IMR-90 (cell line): ENCODE results near the gene DCAF5. TPM values are rescaled to one million over a fixed set of nuclear protein-coding genes. Genes with fewer than 3 reads are reported as not detected.

Experiments used
- ATAC-seq: fragments of 200-7000 bp; cut with Tn5 transposase; 2 replicates; pipeline ENCODE4 v1.9.1; 2020; ENCODE audit warnings: low read depth, mild to moderate bottlenecking, moderate library complexity
- BruUV-seq: library from RNA; stranded (reverse); fragments of 400-500 nt; replicated peaks from 2 replicates; lab custom pipeline; 2021; lab: Mats Ljungman, UMichigan
- CTCF ChIA-PET: fragments of 300-600 bp; formaldehyde crosslinking; extraction: SDS; loops from one replicate; lab custom pipeline; 2021; ENCODE audit warnings: antibody characterized with exemption; lab: Yijun Ruan, JAX
- POLR2A ChIA-PET: fragments of 300-600 bp; sonication (Branson Sonifier 250); formaldehyde crosslinking; loops from one replicate; lab custom pipeline; 2022; ENCODE audit warnings: antibody characterized with exemption; ENCODE audit not compliant: unreplicated experiment; lab: Charles Lee
- DNase-seq: peaks from one replicate; pipeline ENCODE4 v3.0.0; 2013
- H2AFZ ChIP-seq: replicated peaks from 2 replicates; pipeline ENCODE3; 2013; ENCODE audit warnings: low read length, mild to moderate bottlenecking; ENCODE audit not compliant: poor library complexity
- H2AK5ac ChIP-seq: 2 replicates; pipeline ENCODE4 v1.6.1; 2013; ENCODE audit warnings: low read depth, low read length, inconsistent platforms
- H2AK9ac ChIP-seq: replicated peaks from 2 replicates; pipeline ENCODE3; 2013; ENCODE audit warnings: mild to moderate bottlenecking, low read depth, low read length, moderate library complexity; ENCODE audit not compliant: poor library complexity
- H2BK120ac ChIP-seq: 2 replicates; pipeline ENCODE4 v1.6.1; 2013; ENCODE audit warnings: low read depth, low read length, inconsistent platforms
- H2BK15ac ChIP-seq: 3 replicates; pipeline ENCODE4 v1.6.1; 2013; ENCODE audit warnings: low read depth, low read length, inconsistent platforms
- H2BK20ac ChIP-seq: 2 replicates; pipeline ENCODE4 v1.6.1; 2013; ENCODE audit warnings: low read depth, mild to moderate bottlenecking, inconsistent platforms, low read length, moderate library complexity
- H2BK5ac ChIP-seq: 2 replicates; pipeline ENCODE4 v1.6.1; 2013; ENCODE audit warnings: mild to moderate bottlenecking, low read depth, low read length, inconsistent platforms; ENCODE audit not compliant: poor library complexity, severe bottlenecking
- H3K14ac ChIP-seq: replicated peaks from 2 replicates; pipeline ENCODE4 v1.6.1; 2013; ENCODE audit warnings: low read depth, low read length, inconsistent platforms
- H3K18ac ChIP-seq: 2 replicates; pipeline ENCODE4 v1.6.1; 2013; ENCODE audit warnings: low read depth, low read length, control low read depth
- H3K23ac ChIP-seq: 2 replicates; pipeline ENCODE4 v1.6.1; 2013; ENCODE audit warnings: low read depth, low read length, inconsistent platforms
- H3K27ac ChIP-seq: 2 replicates; pipeline ENCODE4 v1.5.1; 2013; ENCODE audit warnings: mild to moderate bottlenecking, control low read depth, low read length; ENCODE audit not compliant: insufficient read depth
- H3K27me3 ChIP-seq: 2 replicates; pipeline ENCODE4 v1.6.1; 2013; ENCODE audit warnings: low read length; ENCODE audit not compliant: control insufficient read depth, insufficient read depth
- H3K36me3 ChIP-seq: 2 replicates; pipeline ENCODE4 v1.6.1; 2013; ENCODE audit warnings: low read length, mixed read lengths; ENCODE audit not compliant: control insufficient read depth, insufficient read depth
- H3K4ac ChIP-seq: 2 replicates; pipeline ENCODE4 v1.6.1; 2013; ENCODE audit warnings: low read depth, low read length, inconsistent platforms
- H3K4me1 ChIP-seq: 2 replicates; pipeline ENCODE4 v1.6.1; 2013; ENCODE audit warnings: low read length, mixed read lengths; ENCODE audit not compliant: control insufficient read depth, insufficient read depth
- H3K4me2 ChIP-seq: 2 replicates; pipeline ENCODE4 v1.6.1; 2013; ENCODE audit warnings: low read depth, mild to moderate bottlenecking, control low read depth, low read length, moderate library complexity
- H3K4me3 ChIP-seq: 2 replicates; pipeline ENCODE4 v1.5.1; 2013; ENCODE audit warnings: low read depth, mild to moderate bottlenecking, control low read depth, low read length, moderate library complexity; ENCODE audit not compliant: insufficient read depth
- H3K56ac ChIP-seq: 2 replicates; pipeline ENCODE4 v1.6.1; 2013; ENCODE audit warnings: low read length, inconsistent platforms; ENCODE audit not compliant: insufficient read depth; ENCODE audit errors: extremely low read depth
- H3K79me1 ChIP-seq, 2 experiments: 2 replicates each; pipeline ENCODE4 v1.6.1; 2013; ENCODE audit warnings: low read length in 2 of 2, inconsistent platforms in 1 of 2, low read depth in 1 of 2
- H3K9ac ChIP-seq: 2 replicates; pipeline ENCODE4 v1.6.1; 2013; ENCODE audit warnings: low read depth, low read length, control low read depth
- H3K9me1 ChIP-seq: 2 replicates; pipeline ENCODE4 v1.6.1; 2013; ENCODE audit warnings: low read length, inconsistent platforms; ENCODE audit not compliant: insufficient read depth
- H3K9me3 ChIP-seq: 2 replicates; pipeline ENCODE4 v1.6.1; 2013; ENCODE audit warnings: low read length; ENCODE audit not compliant: control insufficient read depth, insufficient read depth
- H4K20me1 ChIP-seq: 2 replicates; pipeline ENCODE4 v1.6.1; 2013; ENCODE audit warnings: low read length, inconsistent platforms; ENCODE audit not compliant: insufficient read depth
- H4K5ac ChIP-seq: 2 replicates; pipeline ENCODE4 v1.6.1; 2013; ENCODE audit warnings: mild to moderate bottlenecking, low read depth, low read length, control low read depth
- H4K8ac ChIP-seq, 2 experiments: 2 replicates each; pipeline ENCODE4 v1.6.1; 2013; ENCODE audit warnings: low read depth in 2 of 2, low read length in 2 of 2, control low read depth in 1 of 2, inconsistent platforms in 1 of 2
- H4K91ac ChIP-seq: 2 replicates; pipeline ENCODE4 v1.6.1; 2013; ENCODE audit warnings: low read depth, low read length, inconsistent platforms; ENCODE audit not compliant: insufficient read depth
- MAZ ChIP-seq: IDR thresholded peaks from 2 replicates; pipeline ENCODE4 v1.6.1; 2012; ENCODE audit warnings: low read depth, mild to moderate bottlenecking, low read length, improper control_type of control experiment, moderate library complexity, borderline replicate concordance
- RCOR1 ChIP-seq: IDR thresholded peaks from 2 replicates; pipeline ENCODE4 v1.6.1; 2012; ENCODE audit warnings: mild to moderate bottlenecking, low read length, improper control_type of control experiment; ENCODE audit not compliant: insufficient replicate concordance
- SMC3 ChIP-seq: fragments of 150-350 bp; IDR thresholded peaks from 2 replicates; pipeline ENCODE4 v1.6.1; 2016; ENCODE audit warnings: low read depth, mild to moderate bottlenecking, antibody characterized with exemption, low read length, moderate library complexity
- WGBS, 2 experiments: methylation state at CpG; one replicate each; pipeline versions ENCODE4 v1.1.5 to v1.1.7; 2013; ENCODE audit warnings: missing lambda C conversion rate in 2 of 2; ENCODE audit not compliant: insufficient read length in 1 of 2; ENCODE audit errors: extremely low coverage in 2 of 2; 5-methylcytosine and 5-hydroxymethylcytosine counted together
- dilution Hi-C: fragments of 300-500 bp; cut with HindIII; formaldehyde crosslinking; loops from one replicate; pipeline ENCODE4 v1.14.3; 2018; ENCODE audit warnings: low sequenced_read_pairs; ENCODE audit not compliant: unreplicated experiment
- in situ Hi-C: fragments of 300-500 bp; cut with MboI; formaldehyde crosslinking; loops from 3 replicates; pipeline ENCODE4 v1.14.3; 2019; ENCODE audit warnings: low sequenced_read_pairs, inconsistent platforms, mixed read lengths
- intact Hi-C: fragments of 100-400 bp; cut with micrococcal nuclease; formaldehyde crosslinking; loops from 2 replicates; pipeline ENCODE4 v1.10.0; 2022
- polyA plus RNA-seq, 3 experiments: library from polyadenylated mRNA; depleted of rRNA; stranded (reverse); fragments of >200 nt; gene quantifications; 2 replicates each; pipeline ENCODE4 v1.2.3, GENCODE V29; 2012; ENCODE audit warnings: low replicate concordance in 1 of 3
- total RNA-seq: library from RNA; depleted of rRNA; stranded (reverse); fragments of >200 nt; gene quantifications from 2 replicates; pipeline ENCODE4 v1.2.3, GENCODE V29; 2012

DCAF5 gene
- total and polyA plus RNA-seq, 2 of the 4 experiments (the other 2 are of a cell fraction), result 17.6 to 30.4 TPM

DNA sequence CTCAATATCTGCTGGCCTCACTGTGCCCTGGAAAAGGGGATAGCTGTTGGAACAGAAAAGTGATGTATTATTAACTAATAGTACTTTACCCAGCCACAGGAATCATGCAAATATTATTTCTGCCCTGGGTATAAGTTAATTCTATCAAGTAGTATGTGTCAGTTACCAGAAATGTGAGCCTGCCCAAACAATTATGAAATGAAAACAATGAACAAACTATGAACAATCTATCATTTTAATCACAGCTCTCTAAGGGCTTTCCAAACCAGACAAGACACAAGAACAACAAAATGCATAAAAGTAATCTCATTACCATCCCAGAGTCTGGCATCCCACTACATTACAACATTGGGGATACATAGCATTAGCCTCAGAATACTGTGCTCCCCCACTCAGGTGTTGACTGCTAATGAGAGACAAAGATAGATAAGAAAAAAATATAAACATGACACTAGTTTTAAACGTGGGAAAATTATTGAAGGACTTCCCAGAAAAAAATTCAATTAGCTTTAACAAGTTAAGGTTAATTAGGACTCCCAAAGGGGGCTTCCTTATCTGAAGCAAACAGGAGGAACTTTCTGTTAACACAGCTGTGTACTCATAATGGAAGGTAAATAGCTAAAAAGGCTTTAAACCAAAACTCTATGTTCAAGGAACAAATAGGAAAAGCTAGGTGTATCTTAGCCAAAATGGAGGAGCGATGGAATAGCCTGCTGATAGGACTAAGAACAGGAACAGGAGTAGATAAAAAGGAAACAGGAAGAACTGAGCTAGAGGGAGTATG lies 3.3 kb downstream of the DCAF5 start:
- dilution Hi-C loops (no loop called here), in situ Hi-C loops (no loop called here), intact Hi-C loops (no loop called here)
- Histone ChIP-seq H3K9me1 (0 out of 2 replicates have a peak, but pooled peaks cover 8% of the 10 kb centered on the region), H3K4me1 (peaks cover 8% of the 10 kb centered on the region), H2AFZ (no peak overlapping the region), H3K4me3 (no peak overlapping the region), H3K18ac (no peak overlapping the region), H4K5ac (no peak overlapping the region), H3K79me1 (peaks cover 26 to 67% of the 10 kb centered on the region in 2 experiments), H4K20me1 (peaks cover 36% of the 10 kb centered on the region; the same call in 1 of the 2 replicates), H3K4ac (no peak overlapping the region), H3K27me3 (no peaks in the 10 kb centered on the region), H3K9me3 (no peaks in the 10 kb centered on the region), H3K9ac (no peak overlapping the region), H3K4me2 (peak overlapping the region; percentile 12; the same call in 1 of the 2 replicates), H2AK5ac (no peak overlapping the region), H2BK20ac (no peak overlapping the region), H3K27ac (no peak overlapping the region), H3K36me3 (peaks cover 4% of the 10 kb centered on the region), H3K56ac (no peak overlapping the region), H2BK120ac (no peak overlapping the region), H3K14ac (no peak overlapping the region), H2AK9ac (no peak overlapping the region), H4K8ac (no peak overlapping the region), H3K23ac (no peak overlapping the region), H2BK5ac (no peak overlapping the region), H2BK15ac (no peak overlapping the region), H4K91ac (no peak overlapping the region)
- CTCF ChIA-PET, result interaction anchor here (2.2 kb wide), 1 partner anchor 17 kb away, joined by 5 read pairs; no protein-coding TSS in a partner anchor
- POLR2A ChIA-PET, result interaction anchor here (0.5 kb wide), 1 partner anchor 173 kb away, joined by 3 read pairs; no protein-coding TSS in a partner anchor
- no peak for TF ChIP-seq SMC3
- TF ChIP-seq RCOR1, result no peak
- TF ChIP-seq MAZ, result no peak
- no peak for ATAC-seq
- WGBS, 2 experiments, result no CpG with 5 or more reads among the region's 2 CpGs
- DNase-seq, result no peak
- BruUV-seq, result no TSS peak
